GM12891 (cell line): ENCODE measurements around the gene KRTAP26-1. TPM values are rescaled to one million over a fixed set of nuclear protein-coding genes. Genes with fewer than 3 reads are reported as not detected.

ENCODE experiments used
- DNase-seq: peaks from one replicate; pipeline ENCODE4 v3.0.0; 2011; ENCODE audit warnings: low spot score; ENCODE audit not compliant: insufficient read length
- FAIRE-seq: peaks from 2 replicates; lab custom pipeline; 2011; peaks lifted over from hg19 to GRCh38; lab: Jason Lieb, UNC
- PAX5 ChIP-seq: IDR thresholded peaks from 2 replicates; pipeline ENCODE4 v1.6.1; 2011; ENCODE audit warnings: low read length, moderate library complexity, mild to moderate bottlenecking; ENCODE audit not compliant: insufficient read depth, severe bottlenecking
- POLR2A ChIP-seq: IDR thresholded peaks from 2 replicates; pipeline ENCODE4 v1.6.1; 2011; ENCODE audit warnings: low read depth, low read length, control low read depth
- POLR2AphosphoS5 ChIP-seq: IDR thresholded peaks from 2 replicates; pipeline ENCODE4 v1.6.1; 2011; ENCODE audit warnings: low read depth, low read length, control low read depth
- POU2F2 ChIP-seq: IDR thresholded peaks from 2 replicates; pipeline ENCODE4 v1.6.1; 2011; ENCODE audit warnings: low read depth, mild to moderate bottlenecking, control low read depth, low read length, moderate library complexity
- SPI1 ChIP-seq: IDR thresholded peaks from 2 replicates; pipeline ENCODE4 v1.6.1; 2011; ENCODE audit warnings: low read depth, low read length, control low read depth
- TAF1 ChIP-seq: IDR thresholded peaks from 2 replicates; pipeline ENCODE4 v1.6.1; 2011; ENCODE audit warnings: low read depth, low read length, control low read depth
- polyA plus RNA-seq: library from polyadenylated mRNA; unstranded; fragments of >200 nt; gene quantifications from one replicate; pipeline ENCODE4 v1.2.1, GENCODE V29; 2012; ENCODE audit warnings: low read depth, missing spikeins, inconsistent platforms; ENCODE audit not compliant: missing spikeins

Gene KRTAP26-1
- polyA plus RNA-seq, result not detected

- TF ChIP-seq POLR2AphosphoS5 (no peak), POU2F2 (no peak), PAX5 (no peak), POLR2A (no peak), TAF1 (no peak), SPI1 (no peak)
- no peak for DNase-seq
- FAIRE-seq, result no peak
Measured at GRCh38 chr21:30320215-30320614, at the start of gene KRTAP26-1. KRTAP26-1 (minus strand) TSS chr21:30320315; CDS start chr21:30320035, 280 bp downstream.

GRCh38 chr21:30355906-30356305 is 35.8 kb upstream of the KRTAP26-1 start:
- FAIRE-seq (no peak), DNase-seq (no peak)
- TF ChIP-seq POLR2A, result no peak
- no peak for TF ChIP-seq SPI1
- no peak for TF ChIP-seq POLR2AphosphoS5

GRCh38 chr21:30354308-30355005 is 34.3 kb upstream of the KRTAP26-1 start:
- FAIRE-seq (no peak), DNase-seq (no peak)
- no peak for TF ChIP-seq SPI1
- no peak for TF ChIP-seq POLR2A
- TF ChIP-seq TAF1, result no peak
- TF ChIP-seq PAX5, result no peak
- no peak for TF ChIP-seq POLR2AphosphoS5
- TF ChIP-seq POU2F2, result no peak

GRCh38 chr21:30351534-30351933 is 31.4 kb upstream of the KRTAP26-1 start:
- FAIRE-seq, result no peak
- TF ChIP-seq POU2F2 (no peak), POLR2A (no peak), SPI1 (no peak), PAX5 (no peak), TAF1 (no peak), POLR2AphosphoS5 (no peak)

GRCh38 chr21:30349572-30349971 is 29.5 kb upstream of the KRTAP26-1 start:
- DNase-seq, result no peak
- TF ChIP-seq POU2F2, result no peak
- no peak for TF ChIP-seq TAF1
- TF ChIP-seq PAX5, result no peak
- no peak for TF ChIP-seq POLR2A
- no peak for TF ChIP-seq SPI1
- no peak for FAIRE-seq

More at GRCh38 chr21:30351534-30351933, 31.4 kb upstream of the KRTAP26-1 start:
- DNase-seq, result no peak

GRCh38 chr21:30348506-30348905 is 28.4 kb upstream of the KRTAP26-1 start, which contains the start of gene KRTAP23-1:
KRTAP23-1 (minus strand) TSS chr21:30348606; CDS start chr21:30348606, 0 bp downstream.
- DNase-seq, result no peak
- no peak for TF ChIP-seq POU2F2
- no peak for TF ChIP-seq PAX5
- no peak for TF ChIP-seq SPI1
- TF ChIP-seq TAF1, result no peak
- no peak for TF ChIP-seq POLR2AphosphoS5
- TF ChIP-seq POLR2A, result no peak
- no peak for FAIRE-seq

- DNase-seq, result no peak
- TF ChIP-seq SPI1 (no peak), POLR2A (no peak), POLR2AphosphoS5 (no peak), POU2F2 (no peak), TAF1 (no peak), PAX5 (no peak)
- FAIRE-seq, result no peak
Measured at GRCh38 chr21:30345014-30345413, 24.9 kb upstream of the KRTAP26-1 start.

GRCh38 chr21:30340714-30341573 is 20.8 kb upstream of the KRTAP26-1 start:
- FAIRE-seq, result no peak
- DNase-seq, result peak; percentile 1

GRCh38 chr21:30338717-30339116 is 18.6 kb upstream of the KRTAP26-1 start:
- no peak for TF ChIP-seq TAF1
- TF ChIP-seq POU2F2, result no peak
- no peak for TF ChIP-seq POLR2A
- TF ChIP-seq PAX5, result no peak
- no peak for TF ChIP-seq POLR2AphosphoS5
- TF ChIP-seq SPI1, result no peak
- DNase-seq (no peak), FAIRE-seq (no peak)

More at GRCh38 chr21:30340714-30341573, 20.8 kb upstream of the KRTAP26-1 start:
- TF ChIP-seq TAF1, result no peak
- TF ChIP-seq POLR2A, result no peak
- TF ChIP-seq PAX5, result no peak
- no peak for TF ChIP-seq POU2F2
- TF ChIP-seq SPI1, result no peak
- no peak for TF ChIP-seq POLR2AphosphoS5

GRCh38 chr21:30337772-30338171 is 17.7 kb upstream of the KRTAP26-1 start:
- DNase-seq (no peak), FAIRE-seq (no peak)
- TF ChIP-seq POLR2AphosphoS5 (no peak), PAX5 (no peak), TAF1 (no peak), POLR2A (no peak), POU2F2 (no peak), SPI1 (no peak)
